ENCODE measurements around the gene REXO5. TPM values are rescaled to one million over a fixed set of nuclear protein-coding genes. Genes with fewer than 3 reads are reported as not detected.

Gene REXO5
- total and polyA plus RNA-seq, 9 of the 15 experiments (the other 6 are each of a cell fraction or from before 2014, with no cell fraction given), result 10.5 to 45.1 (median 25.4) TPM

DNA sequence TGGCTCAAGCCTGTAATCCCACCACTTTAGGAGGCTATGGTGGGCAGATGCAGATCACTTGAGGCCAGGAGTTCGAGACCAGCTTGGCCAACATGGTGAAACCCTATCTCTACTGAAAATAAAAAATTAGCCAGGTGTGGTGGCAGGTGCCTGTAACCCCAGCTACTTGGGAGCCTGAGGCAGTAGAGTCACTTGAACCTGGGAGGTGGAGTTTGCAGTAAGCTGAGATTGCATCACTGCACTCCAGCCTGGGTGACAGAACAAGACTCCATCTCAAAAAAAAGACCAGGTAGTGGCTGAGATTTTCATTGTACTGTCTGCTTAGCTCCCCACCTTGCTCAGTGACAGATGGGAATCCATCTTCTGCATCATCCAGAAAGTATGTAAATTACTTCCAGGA, 41.9 kb upstream of the REXO5 start (continued):
- TF ChIP-seq, protein P1, sequence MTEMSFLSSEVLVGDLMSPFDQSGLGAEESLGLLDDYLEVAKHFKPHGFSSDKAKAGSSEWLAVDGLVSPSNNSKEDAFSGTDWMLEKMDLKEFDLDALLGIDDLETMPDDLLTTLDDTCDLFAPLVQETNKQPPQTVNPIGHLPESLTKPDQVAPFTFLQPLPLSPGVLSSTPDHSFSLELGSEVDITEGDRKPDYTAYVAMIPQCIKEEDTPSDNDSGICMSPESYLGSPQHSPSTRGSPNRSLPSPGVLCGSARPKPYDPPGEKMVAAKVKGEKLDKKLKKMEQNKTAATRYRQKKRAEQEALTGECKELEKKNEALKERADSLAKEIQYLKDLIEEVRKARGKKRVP (CRISPR knock-in tag; IDR thresholded peaks at IDR 0.05), result 0 out of 2 replicates have a peak, but pooled peaks have one; percentile 42
- TF ChIP-seq CEBPG (CRISPR knock-in tag; IDR thresholded peaks at IDR 0.05) (peak; percentile 90), CEBPG (tag; conservative IDR thresholded peaks at IDR 0.05 in 1 of 2, IDR thresholded peaks at IDR 0.05 in 1 of 2) (peak; percentile 88 to 92), ZKSCAN8 (CRISPR knock-in tag; IDR thresholded peaks at IDR 0.05) (0 out of 2 replicates have a peak, but pooled peaks have one; percentile 56)

DNA sequence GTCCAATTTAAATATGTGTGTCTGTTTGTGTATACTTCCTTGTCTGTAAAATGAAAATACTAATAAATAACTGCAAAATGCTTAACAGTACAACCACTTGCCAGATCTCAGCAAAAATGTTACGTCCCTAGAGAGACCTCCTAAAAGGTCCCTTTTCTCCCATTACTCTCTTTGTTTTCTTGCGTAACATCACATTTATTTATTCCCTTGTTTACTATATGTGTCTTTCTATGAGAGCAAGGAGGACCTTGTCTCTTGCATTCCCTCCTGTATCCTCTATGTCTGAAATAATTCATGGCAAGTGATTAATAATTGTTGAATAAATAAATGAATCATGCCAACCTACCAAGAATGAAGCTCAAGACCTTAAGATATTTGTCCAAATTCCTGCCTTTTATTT, 40.6 kb upstream of the REXO5 start:
- FAIRE-seq (no peak), ATAC-seq (no peak), DNase-seq (ENCODE audit: extremely low read depth in 1 of 4, low spot score in 3 of 4) (no peak)
- Histone ChIP-seq H4K20me1 (replicated peaks; ENCODE audit: control insufficient read depth, insufficient read depth, low read length) (no peaks in the 10 kb centered on the region), H2AFZ (ENCODE audit: low read depth, low read length) (peak overlapping the region; percentile 38; the same call in 1 of the 2 replicates), H3K9me3 (replicated peaks; ENCODE audit: control insufficient read depth, insufficient read depth, low read depth, low read length) (peaks cover 11% of the 10 kb centered on the region), H3K27me3 (ENCODE audit: control insufficient read depth in 2 of 2, insufficient read depth in 2 of 2, low read length in 2 of 2) (no peaks in the 10 kb centered on the region), H3K27ac (ENCODE audit: extremely low read depth, low read depth, low read length) (peak overlapping the region; percentile 73), H3K79me2 (ENCODE audit: control insufficient read depth, insufficient read depth, low read length) (peaks cover 51% of the 10 kb centered on the region), H3K9ac (ENCODE audit: insufficient read depth in 1 of 2, low read depth in 2 of 2, low read length in 2 of 2) (peak overlapping the region in 1 of 2 experiments; percentile 58; a peak in 2 of 4 replicates), H3K4me3 (peak overlapping the region; percentile 47), H3K4me2 (ENCODE audit: insufficient read depth, low read length) (peak overlapping the region; percentile 81), H3K9me1 (ENCODE audit: control insufficient read depth, insufficient read depth, low read length) (no peaks in the 10 kb centered on the region), H3K4me1 (replicated peaks in 1 of 2; ENCODE audit: control insufficient read depth in 2 of 2, insufficient read depth in 2 of 2, low read length in 2 of 2) (peaks cover 4 to 27% of the 10 kb centered on the region in 2 experiments; a peak in 3 of 5 replicates), H3K36me3 (ENCODE audit: control insufficient read depth, insufficient read depth, low read length) (peaks cover 20% of the 10 kb centered on the region; the same call in 2 of the 3 replicates)
- ChIA-PET POLR2A (interaction anchor here (0.6 to 3.5 kb wide), 4 partner anchors 11 to 21 kb away, joined by 3 to 18 read pairs (median 4); no protein-coding TSS in a partner anchor), CTCF (ENCODE audit: low intra/inter-chr PET ratio) (no interaction called here)
- BruUV-seq (replicated peaks), result no TSS peak
- intact Hi-C loops (cut with micrococcal nuclease) (loop anchor here (2.0 kb wide), 1 partner anchor 19 kb away; no protein-coding TSS in a partner anchor), in situ Hi-C loops (cut with MboI) (no loop called here)
- 59% methylated on average over 2 of the region's 2 CpGs for WGBS (ENCODE audit: insufficient coverage, low coverage, missing lambda C conversion rate)
- TF ChIP-seq NFE2 (IDR thresholded peaks at IDR 0.05; ENCODE audit: low read depth), result no peak
- TF ChIP-seq, protein P2, sequence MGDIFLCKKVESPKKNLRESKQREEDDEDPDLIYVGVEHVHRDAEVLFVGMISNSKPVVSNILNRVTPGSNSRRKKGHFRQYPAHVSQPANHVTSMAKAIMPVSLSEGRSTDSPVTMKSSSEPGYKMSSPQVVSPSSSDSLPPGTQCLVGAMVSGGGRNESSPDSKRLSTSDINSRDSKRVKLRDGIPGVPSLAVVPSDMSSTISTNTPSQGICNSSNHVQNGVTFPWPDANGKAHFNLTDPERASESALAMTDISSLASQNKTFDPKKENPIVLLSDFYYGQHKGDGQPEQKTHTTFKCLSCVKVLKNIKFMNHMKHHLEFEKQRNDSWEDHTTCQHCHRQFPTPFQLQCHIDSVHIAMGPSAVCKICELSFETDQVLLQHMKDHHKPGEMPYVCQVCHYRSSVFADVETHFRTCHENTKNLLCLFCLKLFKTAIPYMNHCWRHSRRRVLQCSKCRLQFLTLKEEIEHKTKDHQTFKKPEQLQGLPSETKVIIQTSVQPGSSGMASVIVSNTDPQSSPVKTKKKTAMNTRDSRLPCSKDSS (IDR thresholded peaks at IDR 0.05; ENCODE audit: low read depth, partially characterized antibody), result no peak
- 0 out of 2 replicates have a peak, but pooled peaks have one; percentile 12 for TF ChIP-seq CEBPG (CRISPR knock-in tag; IDR thresholded peaks at IDR 0.05)
- peak; percentile 72 to 83 for TF ChIP-seq CEBPG (tag; conservative IDR thresholded peaks at IDR 0.05 in 1 of 2, IDR thresholded peaks at IDR 0.05 in 1 of 2)
- TF ChIP-seq ZFPM2 (CRISPR knock-in tag; IDR thresholded peaks at IDR 0.05), result no peak
- TF ChIP-seq, protein P3, sequence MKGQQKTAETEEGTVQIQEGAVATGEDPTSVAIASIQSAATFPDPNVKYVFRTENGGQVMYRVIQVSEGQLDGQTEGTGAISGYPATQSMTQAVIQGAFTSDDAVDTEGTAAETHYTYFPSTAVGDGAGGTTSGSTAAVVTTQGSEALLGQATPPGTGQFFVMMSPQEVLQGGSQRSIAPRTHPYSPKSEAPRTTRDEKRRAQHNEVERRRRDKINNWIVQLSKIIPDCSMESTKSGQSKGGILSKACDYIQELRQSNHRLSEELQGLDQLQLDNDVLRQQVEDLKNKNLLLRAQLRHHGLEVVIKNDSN (CRISPR knock-in tag; IDR thresholded peaks at IDR 0.05), result no peak
- TF ChIP-seq ARHGAP35 (IDR thresholded peaks at IDR 0.05; ENCODE audit: partially characterized antibody), result no peak
- TF ChIP-seq SMAD1 (IDR thresholded peaks at IDR 0.05; ENCODE audit: low read depth, low read length, partially characterized antibody), result no peak
- no peak for TF ChIP-seq CREM (IDR thresholded peaks at IDR 0.05; ENCODE audit: low read depth)
- no peak for TF ChIP-seq ELF1 (tag; IDR thresholded peaks at IDR 0.05)
- 0 out of 4 replicates have a peak, but pooled peaks of 1 of the 2 experiments have one; percentile 13 for TF ChIP-seq FOXK2 (conservative IDR thresholded peaks at IDR 0.05 in 1 of 2, IDR thresholded peaks at IDR 0.05 in 1 of 2; ENCODE audit: low read depth in 2 of 2)
- TF ChIP-seq WHSC1 (IDR thresholded peaks at IDR 0.05; ENCODE audit: low read length), result no peak
- no peak for TF ChIP-seq ELF2 (CRISPR knock-in tag; IDR thresholded peaks at IDR 0.05)
- TF ChIP-seq CEBPB (tag; IDR thresholded peaks at IDR 0.05), result peak; percentile 92
- TF ChIP-seq ZNF239 (CRISPR knock-in tag; IDR thresholded peaks at IDR 0.05), result no peak
